22Rv1 (cell line): ENCODE results near the gene LSP1.

Source experiments
- H3K27ac ChIP-seq: fragments of 450-650 bp; 2 replicates; pipeline ENCODE4 v1.5.1; 2017
- CTCF ChIP-seq: fragments of 450-650 bp; IDR thresholded peaks from 2 replicates; pipeline ENCODE4 v1.5.1; 2017; ENCODE audit warnings: mild to moderate bottlenecking
- ZFX ChIP-seq: fragments of 450-650 bp; IDR thresholded peaks from 2 replicates; pipeline ENCODE4 v1.6.1; 2017; ENCODE audit warnings: antibody characterized with exemption, borderline replicate concordance

LSP1 gene

GRCh38 chr11:1860108-1860507, 7.2 kb downstream of the LSP1 start:
- no peak overlapping the region for H3K27ac ChIP-seq
- TF ChIP-seq CTCF (no peak), ZFX (no peak)

- TF ChIP-seq ZFX (no peak), CTCF (no peak)
- no peak overlapping the region for H3K27ac ChIP-seq
These were observed 8.8 kb downstream of the LSP1 start for GRCh38 chr11:1861435-1862411.

GRCh38 chr11:1862588-1863351, 9.9 kb downstream of the LSP1 start:
- no peak overlapping the region for H3K27ac ChIP-seq

GRCh38 chr11:1863352-1864216, 10.7 kb downstream of the LSP1 start:
- no peak overlapping the region for H3K27ac ChIP-seq
- no peak for TF ChIP-seq ZFX

More at GRCh38 chr11:1862588-1863351, 9.9 kb downstream of the LSP1 start:
- no peak for TF ChIP-seq CTCF
- no peak for TF ChIP-seq ZFX

- TF ChIP-seq ZFX (no peak), CTCF (no peak)
- H3K27ac ChIP-seq: no peak overlapping the region
These were observed 11.3 kb downstream of the LSP1 start for GRCh38 chr11:1864231-1864630.

GRCh38 chr11:1864831-1865665, 12.2 kb downstream of the LSP1 start:
- H3K27ac ChIP-seq: no peak overlapping the region
- TF ChIP-seq ZFX (no peak), CTCF (no peak)
